H1 (cell line): ENCODE results near the gene ACTG1. TPM values are rescaled to one million over a fixed set of nuclear protein-coding genes. Genes with fewer than 3 reads are reported as not detected.
A peak's percentile ranks its signal among the peaks of the same experiment; 100 is the strongest.

Experiments used
- CTCF ChIA-PET: fragments of 300-600 bp; sonication (Branson Sonifier 250); formaldehyde crosslinking; loops from one replicate; lab custom pipeline; 2021; ENCODE audit not compliant: partially characterized antibody; lab: Charles Lee
- POLR2A ChIA-PET: fragments of 300-600 bp; sonication (Branson Sonifier 250); formaldehyde crosslinking; loops from one replicate; lab custom pipeline; 2021; ENCODE audit warnings: inconsistent platforms; ENCODE audit not compliant: partially characterized antibody; lab: Charles Lee
- DNase-seq, 2 experiments: peaks; one replicate each; pipeline versions ENCODE4 v3.0.0 to v3.0.0-alpha.2; 2010 to 2022; ENCODE audit warnings: low spot score in 2 of 2, low read depth in 1 of 2, mixed read lengths in 1 of 2
- FAIRE-seq: peaks from 2 replicates; lab custom pipeline; 2011; peaks lifted over from hg19 to GRCh38; lab: Jason Lieb, UNC
- H2AFZ ChIP-seq: 2 replicates; pipeline ENCODE4 v1.8.1; 2012; ENCODE audit warnings: low read length, inconsistent platforms
- H2AK5ac ChIP-seq: 2 replicates; pipeline ENCODE4 v1.6.1; 2013; ENCODE audit warnings: low read depth, low read length
- H2BK120ac ChIP-seq: replicated peaks from 2 replicates; pipeline ENCODE3; 2013; ENCODE audit warnings: low read depth, low read length, inconsistent platforms
- H2BK12ac ChIP-seq: 2 replicates; pipeline ENCODE4 v1.6.1; 2013; ENCODE audit warnings: low read depth, low read length
- H2BK15ac ChIP-seq: 2 replicates; pipeline ENCODE4 v1.6.1; 2013; ENCODE audit warnings: low read length
- H2BK20ac ChIP-seq: 2 replicates; pipeline ENCODE4 v1.6.1; 2013; ENCODE audit warnings: low read length
- H2BK5ac ChIP-seq: 2 replicates; pipeline ENCODE4 v1.6.1; 2013; ENCODE audit warnings: low read depth, low read length
- H3K14ac ChIP-seq: 2 replicates; pipeline ENCODE4 v1.6.1; 2013; ENCODE audit warnings: inconsistent platforms; ENCODE audit not compliant: insufficient read length
- H3K18ac ChIP-seq: 2 replicates; pipeline ENCODE4 v1.6.1; 2013; ENCODE audit warnings: low read length; ENCODE audit errors: extremely low read depth
- H3K23ac ChIP-seq: 2 replicates; pipeline ENCODE4 v1.6.1; 2013; ENCODE audit warnings: inconsistent platforms; ENCODE audit not compliant: insufficient read length
- H3K23me2 ChIP-seq: 2 replicates; pipeline ENCODE4 v1.6.1; 2013; ENCODE audit warnings: low read depth, low read length
- H3K27ac ChIP-seq: 2 replicates; pipeline ENCODE4 v1.6.1; 2011; ENCODE audit warnings: low read depth, low read length, inconsistent platforms
- H3K27me3 ChIP-seq, 4 experiments: replicated peaks in 1 of 4; 1 replicate in 1 of 4; 2 replicates in 3 of 4; pipeline versions ENCODE4 v1.6.1 to v1.8.1; 2011 to 2013; ENCODE audit warnings: low read length in 3 of 4, mild to moderate bottlenecking in 3 of 4, inconsistent platforms in 2 of 4, mixed read lengths in 2 of 4, moderate library complexity in 1 of 4; ENCODE audit not compliant: control insufficient read depth in 3 of 4, insufficient read depth in 3 of 4; ENCODE audit errors: extremely low read depth in 1 of 4
- H3K36me3 ChIP-seq, 4 experiments: 2 replicates each; pipeline versions ENCODE4 v1.6.1 to v1.8.1; 2011 to 2013; ENCODE audit warnings: mild to moderate bottlenecking in 4 of 4, low read length in 3 of 4, moderate library complexity in 2 of 4, control low read depth in 1 of 4, inconsistent platforms in 1 of 4; ENCODE audit not compliant: insufficient read depth in 4 of 4, control insufficient read depth in 2 of 4
- H3K4ac ChIP-seq: replicated peaks from 2 replicates; pipeline ENCODE3; 2013; ENCODE audit warnings: low read length, low read depth, mixed read lengths, inconsistent platforms; ENCODE audit not compliant: insufficient read length
- H3K4me1 ChIP-seq, 4 experiments: replicated peaks in 1 of 4; 1 replicate in 1 of 4; 2 replicates in 3 of 4; pipeline versions ENCODE4 v1.6.1 to v1.8.1; 2011 to 2013; ENCODE audit warnings: low read length in 3 of 4, inconsistent platforms in 2 of 4, mixed read lengths in 1 of 4; ENCODE audit not compliant: insufficient read depth in 4 of 4, control insufficient read depth in 3 of 4
- H3K4me2 ChIP-seq, 2 experiments: 2 replicates each; pipeline versions ENCODE4 v1.6.1 to v1.8.1; 2011 to 2013; ENCODE audit warnings: low read depth in 2 of 2, low read length in 2 of 2, control low read depth in 1 of 2, inconsistent platforms in 1 of 2, mild to moderate bottlenecking in 1 of 2; ENCODE audit not compliant: insufficient read depth in 1 of 2
- H3K4me3 ChIP-seq, 4 experiments: fragments of 200-600, 300-600 bp in 1 of 4; sonication (generic), shearing (Covaris generic), sonication (Bioruptor Twin) in 1 of 4; 2 replicates each; pipeline versions ENCODE4 v1.5.1 to v1.8.1; 2011 to 2016; ENCODE audit warnings: low read length in 4 of 4, low read depth in 3 of 4, control low read depth in 2 of 4, inconsistent platforms in 2 of 4, mild to moderate bottlenecking in 2 of 4, mixed read lengths in 1 of 4, moderate library complexity in 1 of 4; ENCODE audit not compliant: insufficient read depth in 2 of 4; ENCODE audit errors: extremely low read depth in 1 of 4
- H3K56ac ChIP-seq: replicated peaks from 2 replicates; pipeline ENCODE3; 2013; ENCODE audit warnings: low read depth, mild to moderate bottlenecking, mixed read lengths, low read length, inconsistent platforms; ENCODE audit not compliant: insufficient read length
- H3K79me1 ChIP-seq: 2 replicates; pipeline ENCODE4 v1.6.1; 2013; ENCODE audit warnings: low read depth, low read length, control low read depth
- H3K79me2 ChIP-seq, 2 experiments: 2 replicates each; pipeline versions ENCODE4 v1.6.1 to v1.8.1; 2012 to 2013; ENCODE audit warnings: low read length in 2 of 2, mild to moderate bottlenecking in 2 of 2, inconsistent platforms in 1 of 2; ENCODE audit not compliant: insufficient read depth in 2 of 2, control insufficient read depth in 1 of 2
- H3K9ac ChIP-seq, 4 experiments: replicated peaks in 1 of 4; 1 replicate in 1 of 4; 2 replicates in 3 of 4; pipeline versions ENCODE4 v1.6.1 to v1.8.1; 2011 to 2013; ENCODE audit warnings: low read depth in 3 of 4, low read length in 3 of 4, control low read depth in 2 of 4, mild to moderate bottlenecking in 2 of 4, moderate library complexity in 2 of 4, inconsistent platforms in 1 of 4; ENCODE audit errors: extremely low read depth in 1 of 4
- H3K9me3 ChIP-seq, 2 experiments: 2 replicates each; pipeline versions ENCODE4 v1.6.1 to v1.8.1; 2012 to 2013; ENCODE audit warnings: mild to moderate bottlenecking in 2 of 2, moderate library complexity in 2 of 2, control low read depth in 1 of 2, inconsistent platforms in 1 of 2, low read depth in 1 of 2, low read length in 1 of 2, mixed read lengths in 1 of 2; ENCODE audit not compliant: insufficient read depth in 2 of 2
- H4K20me1 ChIP-seq, 2 experiments: replicated peaks in 1 of 2; 2 replicates each; pipeline versions ENCODE3 to v1.8.1; 2011 to 2013; ENCODE audit warnings: inconsistent platforms in 2 of 2, low read length in 2 of 2, mild to moderate bottlenecking in 1 of 2; ENCODE audit not compliant: insufficient read depth in 2 of 2, control insufficient read depth in 1 of 2
- H4K5ac ChIP-seq: 2 replicates; pipeline ENCODE4 v1.6.1; 2013; ENCODE audit warnings: low read length, low read depth, mixed read lengths, inconsistent platforms; ENCODE audit not compliant: insufficient read length
- H4K8ac ChIP-seq: 2 replicates; pipeline ENCODE4 v1.8.0; 2013; ENCODE audit warnings: mild to moderate bottlenecking, moderate library complexity, low read length, inconsistent platforms; ENCODE audit not compliant: insufficient read depth; ENCODE audit errors: extremely low read depth
- H4K91ac ChIP-seq: replicated peaks from 2 replicates; pipeline ENCODE3; 2013; ENCODE audit warnings: low read length, mixed read lengths, inconsistent platforms; ENCODE audit not compliant: insufficient read length
- BACH1 ChIP-seq: IDR thresholded peaks from 2 replicates; pipeline ENCODE4 v1.6.1; 2012; ENCODE audit warnings: low read length, improper control_type of control experiment
- KDM1A ChIP-seq: fragments of 200-600, 300-600 bp; sonication (generic); IDR thresholded peaks from 2 replicates; pipeline ENCODE4 v1.7.1; 2016; ENCODE audit warnings: mild to moderate bottlenecking, low read length, borderline replicate concordance
- SP1 ChIP-seq: IDR thresholded peaks from 2 replicates; pipeline ENCODE4 v1.6.1; 2011; ENCODE audit warnings: low read depth, low read length
- WGBS, 2 experiments: shearing (Covaris generic) in 1 of 2; methylation state at CpG; one replicate each; pipeline versions ENCODE4 v1.1.6 to v1.1.7; 2013 to 2015; ENCODE audit warnings: low lambda C conversion rate in 2 of 2, mixed read lengths in 2 of 2, inconsistent platforms in 1 of 2, low coverage in 1 of 2, missing lambda C conversion rate in 1 of 2; ENCODE audit not compliant: insufficient replicate concordance in 2 of 2, insufficient coverage in 1 of 2, insufficient read length in 1 of 2; ENCODE audit errors: extremely low coverage in 1 of 2, missing lambda C conversion rate in 1 of 2; 5-methylcytosine and 5-hydroxymethylcytosine counted together
- polyA plus RNA-seq, 7 experiments: library from polyadenylated mRNA; depleted of rRNA in 3 of 7; stranded (reverse) in 5 of 7; unstranded in 2 of 7; fragments of >200 nt in 5 of 7; fragments of 200-250 nt in 2 of 7; gene quantifications; 1 replicate in 5 of 7; 2 replicates in 1 of 7; 4 replicates in 1 of 7; pipeline versions ENCODE4 v1.2.1 to v1.2.3, GENCODE V29; 2011 to 2013; ENCODE audit warnings: missing spikeins in 2 of 7, mixed read lengths in 2 of 7
- total RNA-seq: library from RNA; stranded (reverse); fragmentation: NEBNext Ultra II Directional; extraction: Animal tissue kit (Norgen Biotek cat#: 25700); gene quantifications from 2 replicates; pipeline ENCODE4 v1.2.1, GENCODE V29; 2021

Gene ACTG1
- total and polyA plus RNA-seq, 2 of the 8 experiments (the other 6 are each of a cell fraction or from before 2014, with no cell fraction given): 3,535 to 5,010 TPM

- WGBS, 2 experiments: 20% methylated on average over 1 of the region's 34 CpGs; no CpG with 5 or more reads in 1 of the 2 experiments
- POLR2A ChIA-PET: interaction anchor here (1.0 to 35.8 kb wide), 20 partner anchors 2 to 395 kb away, joined by 3 to 1004 read pairs (median 6); partner anchors contain the start of genes ACTG1, ARL16, BAHCC1 and FAAP100
- Histone ChIP-seq H3K9ac (peak overlapping the region in 3 of 4 experiments; percentile 46 to 77 (median 75); a peak in 5 of 7 replicates), H4K20me1 (peaks cover 23 to 30% of the 10 kb centered on the region in 2 experiments), H3K27me3 (peaks cover 0 to 20% (median 12%) of the 10 kb centered on the region in 4 experiments; a peak in 5 of 7 replicates), H2BK12ac (no peak overlapping the region), H3K27ac (peak overlapping the region; percentile 89; the same call in 1 of the 2 replicates), H2BK20ac (no peak overlapping the region), H2AK5ac (0 out of 2 replicates have a peak overlapping the region, but pooled peaks have one; percentile 15), H3K4me3 (peak overlapping the region; percentile 56 to 75 (median 66)), H3K9me3 (no peaks in the 10 kb centered on the region), H3K56ac (peak overlapping the region; percentile 36), H3K23ac (no peak overlapping the region), H3K36me3 (peaks cover 19 to 27% (median 25%) of the 10 kb centered on the region in 4 experiments; a peak in 7 of 8 replicates), H3K4me1 (peaks cover 0 to 35% (median 20%) of the 10 kb centered on the region in 4 experiments; a peak in 6 of 7 replicates), H3K23me2 (peaks cover 36% of the 10 kb centered on the region), H3K18ac (peak overlapping the region; percentile 95; the same call in 1 of the 2 replicates), H4K5ac (peak overlapping the region; percentile 7), H3K79me2 (peaks cover 24 to 44% of the 10 kb centered on the region in 2 experiments), H3K14ac (no peak overlapping the region), H2BK5ac (peak overlapping the region; percentile 83), H2BK15ac (no peak overlapping the region), H2AFZ (no peak overlapping the region), H3K4me2 (peak overlapping the region; percentile 75 to 85), H4K91ac (peak overlapping the region; percentile 12), H2BK120ac (no peak overlapping the region), H3K4ac (no peak overlapping the region), H4K8ac (peak overlapping the region; percentile 96; the same call in 1 of the 2 replicates), H3K79me1 (peaks cover 19% of the 10 kb centered on the region)
- CTCF ChIA-PET: interaction anchor here (3.6 kb wide), 1 partner anchor 30 kb away, joined by 12 read pairs; no protein-coding TSS in a partner anchor
- FAIRE-seq (no peak), DNase-seq (no peak)
- no peak for TF ChIP-seq SP1
- 0 out of 2 replicates have a peak, but pooled peaks have one; percentile 0 for TF ChIP-seq KDM1A
- TF ChIP-seq BACH1: peak; percentile 10; the same call in 1 of the 2 replicates
These were observed 1.8 kb upstream of the ACTG1 start for GRCh38 chr17:81514489-81514738.
